ENCODE measurements around the gene ZNF335.

Gene ZNF335

GRCh38 chr20:45925821-45926506, 46.0 kb downstream of the ZNF335 start:
- Histone ChIP-seq H3K4me2 (ENCODE audit: low read length) (no peak overlapping the region), H2AK5ac (ENCODE audit: low read length) (no peak overlapping the region), H3K4me1 (ENCODE audit: control insufficient read depth, low read depth, low read length) (no peaks in the 10 kb centered on the region), H2BK5ac (ENCODE audit: low read length) (no peak overlapping the region), H4K5ac (ENCODE audit: low read length) (no peak overlapping the region), H2BK120ac (ENCODE audit: low read depth, low read length) (no peak overlapping the region), H3K23ac (ENCODE audit: low read length) (no peak overlapping the region), H2BK15ac (replicated peaks; ENCODE audit: low read depth) (no peak overlapping the region), H3K79me2 (ENCODE audit: control insufficient read depth, insufficient read depth, low read length) (no peaks in the 10 kb centered on the region), H4K8ac (ENCODE audit: low read depth, low read length) (no peak overlapping the region), H3K27ac (ENCODE audit: low read depth, low read length) (no peak overlapping the region), H3K4ac (ENCODE audit: low read depth, low read length) (no peak overlapping the region), H3K36me3 (ENCODE audit: control insufficient read depth, insufficient read depth, low read length) (no peaks in the 10 kb centered on the region), H3K56ac (ENCODE audit: low read length) (no peak overlapping the region), H3K18ac (ENCODE audit: low read length) (no peak overlapping the region), H3K9ac (ENCODE audit: low read length) (no peak overlapping the region), H3K79me1 (ENCODE audit: low read length) (no peaks in the 10 kb centered on the region), H3K27me3 (ENCODE audit: insufficient read depth, low read length, poor library complexity) (no peaks in the 10 kb centered on the region), H3K4me3 (ENCODE audit: low read length) (no peak overlapping the region)
- DNase-seq = no peak
- WGBS (ENCODE audit: extremely low coverage, insufficient coverage, low lambda C conversion rate) = no CpG with 5 or more reads among the region's 9 CpGs

- Histone ChIP-seq H2BK15ac (replicated peaks; ENCODE audit: low read depth) (no peak overlapping the region), H3K4me3 (ENCODE audit: low read length) (no peak overlapping the region), H3K4ac (ENCODE audit: low read depth, low read length) (no peak overlapping the region), H3K18ac (ENCODE audit: low read length) (no peak overlapping the region), H3K4me1 (ENCODE audit: control insufficient read depth, low read depth, low read length) (no peaks in the 10 kb centered on the region), H4K8ac (ENCODE audit: low read depth, low read length) (no peak overlapping the region), H3K23ac (ENCODE audit: low read length) (no peak overlapping the region), H2BK120ac (ENCODE audit: low read depth, low read length) (no peak overlapping the region), H3K79me2 (ENCODE audit: control insufficient read depth, insufficient read depth, low read length) (no peaks in the 10 kb centered on the region), H3K27ac (ENCODE audit: low read depth, low read length) (no peak overlapping the region), H2AK5ac (ENCODE audit: low read length) (no peak overlapping the region), H3K56ac (ENCODE audit: low read length) (no peak overlapping the region), H3K27me3 (ENCODE audit: insufficient read depth, low read length, poor library complexity) (no peaks in the 10 kb centered on the region), H3K79me1 (ENCODE audit: low read length) (no peaks in the 10 kb centered on the region), H4K5ac (ENCODE audit: low read length) (no peak overlapping the region), H3K9ac (ENCODE audit: low read length) (no peak overlapping the region), H3K4me2 (ENCODE audit: low read length) (no peak overlapping the region), H2BK5ac (ENCODE audit: low read length) (no peak overlapping the region), H3K36me3 (ENCODE audit: control insufficient read depth, insufficient read depth, low read length) (no peaks in the 10 kb centered on the region)
- WGBS (ENCODE audit: extremely low coverage, insufficient coverage, low lambda C conversion rate) = no CpG with 5 or more reads among the region's 21 CpGs
- DNase-seq = no peak
Measured at GRCh38 chr20:45924391-45925261, 47.4 kb downstream of the ZNF335 start.

- Histone ChIP-seq H2BK120ac (ENCODE audit: low read depth, low read length) (no peak overlapping the region), H3K18ac (ENCODE audit: low read length) (no peak overlapping the region), H3K9ac (ENCODE audit: low read length) (no peak overlapping the region), H3K27ac (ENCODE audit: low read depth, low read length) (no peak overlapping the region), H3K79me1 (ENCODE audit: low read length) (no peaks in the 10 kb centered on the region), H3K4ac (ENCODE audit: low read depth, low read length) (no peak overlapping the region), H3K4me1 (ENCODE audit: control insufficient read depth, low read depth, low read length) (no peaks in the 10 kb centered on the region), H3K4me3 (ENCODE audit: low read length) (no peak overlapping the region), H4K8ac (ENCODE audit: low read depth, low read length) (no peak overlapping the region), H2AK5ac (ENCODE audit: low read length) (no peak overlapping the region), H2BK5ac (ENCODE audit: low read length) (no peak overlapping the region), H3K27me3 (ENCODE audit: insufficient read depth, low read length, poor library complexity) (no peaks in the 10 kb centered on the region), H3K56ac (ENCODE audit: low read length) (no peak overlapping the region), H3K36me3 (ENCODE audit: control insufficient read depth, insufficient read depth, low read length) (no peaks in the 10 kb centered on the region), H3K4me2 (ENCODE audit: low read length) (no peak overlapping the region), H3K79me2 (ENCODE audit: control insufficient read depth, insufficient read depth, low read length) (no peaks in the 10 kb centered on the region), H4K5ac (ENCODE audit: low read length) (no peak overlapping the region), H2BK15ac (replicated peaks; ENCODE audit: low read depth) (no peak overlapping the region), H3K23ac (ENCODE audit: low read length) (no peak overlapping the region)
- no peak for DNase-seq
- WGBS (ENCODE audit: extremely low coverage, insufficient coverage, low lambda C conversion rate) = no CpG with 5 or more reads among the region's 11 CpGs
Measured at GRCh38 chr20:45921337-45922189, 50.4 kb downstream of the ZNF335 start.

GRCh38 chr20:45920462-45921336, 51.3 kb downstream of the ZNF335 start:
- H3K9ac ChIP-seq (ENCODE audit: low read length) = no peak overlapping the region
- H2BK120ac ChIP-seq (ENCODE audit: low read depth, low read length) = no peak overlapping the region
- H3K36me3 ChIP-seq (ENCODE audit: control insufficient read depth, insufficient read depth, low read length) = no peaks in the 10 kb centered on the region
- no peak overlapping the region for H4K5ac ChIP-seq (ENCODE audit: low read length)
- no peaks in the 10 kb centered on the region for H3K79me2 ChIP-seq (ENCODE audit: control insufficient read depth, insufficient read depth, low read length)
- H3K4me1 ChIP-seq (ENCODE audit: control insufficient read depth, low read depth, low read length) = no peaks in the 10 kb centered on the region
- H3K4ac ChIP-seq (ENCODE audit: low read depth, low read length) = no peak overlapping the region
- no peak overlapping the region for H3K56ac ChIP-seq (ENCODE audit: low read length)
- no peak overlapping the region for H3K4me2 ChIP-seq (ENCODE audit: low read length)
- WGBS (ENCODE audit: extremely low coverage, insufficient coverage, low lambda C conversion rate) = no CpG with 5 or more reads among the region's 9 CpGs
- H4K8ac ChIP-seq (ENCODE audit: low read depth, low read length) = no peak overlapping the region
- no peak for DNase-seq
- H2AK5ac ChIP-seq (ENCODE audit: low read length) = no peak overlapping the region
- H3K27ac ChIP-seq (ENCODE audit: low read depth, low read length) = no peak overlapping the region
- no peaks in the 10 kb centered on the region for H3K27me3 ChIP-seq (ENCODE audit: insufficient read depth, low read length, poor library complexity)
- no peaks in the 10 kb centered on the region for H3K79me1 ChIP-seq (ENCODE audit: low read length)
- no peak overlapping the region for H2BK5ac ChIP-seq (ENCODE audit: low read length)
- no peak overlapping the region for H3K18ac ChIP-seq (ENCODE audit: low read length)
- H3K4me3 ChIP-seq (ENCODE audit: low read length) = no peak overlapping the region
- H2BK15ac ChIP-seq (replicated peaks; ENCODE audit: low read depth) = no peak overlapping the region
- H3K23ac ChIP-seq (ENCODE audit: low read length) = no peak overlapping the region
